ENCODE data around the gene CXCL8.
A peak's percentile ranks its signal among the peaks of the same experiment; 100 is the strongest.

The CXCL8 gene

DNA sequence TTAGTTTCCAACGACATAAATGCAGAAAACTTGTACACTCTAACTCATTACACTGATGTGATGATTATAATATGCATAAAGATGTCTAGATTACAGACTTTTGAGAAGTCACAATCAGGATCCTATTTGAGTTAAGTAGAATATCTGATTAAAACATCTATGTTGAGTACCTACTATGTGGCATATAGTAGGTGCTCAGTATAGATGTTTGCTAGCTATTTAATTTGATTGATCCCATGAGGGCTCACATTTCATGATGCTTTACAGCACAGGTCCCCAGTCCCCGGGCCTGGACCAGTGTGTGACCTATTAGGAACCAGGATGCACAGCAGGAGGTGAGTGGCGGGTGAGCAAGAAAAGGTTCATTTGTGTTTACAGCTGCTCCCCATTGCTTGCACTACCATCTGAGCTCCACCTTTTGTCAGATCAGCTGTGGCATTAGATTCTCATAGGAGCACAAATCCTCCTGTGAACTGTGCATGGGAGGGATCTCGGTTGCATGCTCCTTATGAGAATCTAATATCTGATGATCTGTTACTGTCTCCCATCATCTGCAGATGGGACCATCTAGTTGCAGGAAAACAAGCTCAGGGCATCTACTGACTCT lies 33.0 kb upstream of the CXCL8 start:
- DNase-seq (ENCODE audit: low read depth) = no peak
- H3K4me3 ChIP-seq (replicated peaks; ENCODE audit: low read depth, low read length) = no peak overlapping the region
- no peak for TF ChIP-seq CTCF (IDR thresholded peaks at IDR 0.05; ENCODE audit: low read length, missing control alignments)

GRCh38 chr4:73707918-73708577 lies 32.3 kb upstream of the CXCL8 start:
- TF ChIP-seq CTCF (IDR thresholded peaks at IDR 0.05; ENCODE audit: low read length, missing control alignments) = no peak
- peak overlapping the region; percentile 10 for H3K4me3 ChIP-seq (replicated peaks; ENCODE audit: low read depth, low read length)
- DNase-seq (ENCODE audit: low read depth) = peak; percentile 93

DNA sequence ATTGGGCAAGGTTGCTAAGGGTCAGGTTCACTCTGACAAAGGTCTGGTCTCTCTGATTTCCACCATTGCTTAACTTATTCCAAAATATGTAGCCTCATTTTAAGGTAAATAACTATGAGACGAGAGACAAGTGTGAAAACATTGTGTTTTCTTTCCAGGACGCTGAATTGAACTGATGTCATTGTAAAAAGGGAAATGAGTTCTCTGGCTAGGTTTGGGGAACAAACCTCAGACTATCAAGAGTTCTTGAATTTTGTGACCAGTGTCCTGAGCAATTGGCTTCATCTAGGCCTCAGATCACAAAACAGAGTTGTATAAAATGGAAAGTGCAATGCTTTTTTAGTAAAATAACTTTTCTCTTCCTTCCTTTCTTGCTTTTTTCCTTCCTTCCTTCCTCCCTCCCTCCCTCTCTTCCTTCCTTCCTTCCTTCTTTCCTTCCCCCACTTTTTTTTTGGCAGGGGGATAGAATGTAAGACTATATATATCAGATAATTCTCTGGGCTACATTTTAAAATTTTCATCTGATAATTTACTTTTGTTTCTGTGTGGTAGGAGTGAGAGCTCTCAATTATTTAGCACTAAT lies 30.8 kb upstream of the CXCL8 start:
- no peak overlapping the region for H3K4me3 ChIP-seq (replicated peaks; ENCODE audit: low read depth, low read length)
- no peak for TF ChIP-seq CTCF (IDR thresholded peaks at IDR 0.05; ENCODE audit: low read length, missing control alignments)
- DNase-seq (ENCODE audit: low read depth) = no peak

- TF ChIP-seq CTCF (IDR thresholded peaks at IDR 0.05; ENCODE audit: low read length, missing control alignments) = no peak
- H3K4me3 ChIP-seq (replicated peaks; ENCODE audit: low read depth, low read length) = no peak overlapping the region
- DNase-seq (ENCODE audit: low read depth) = no peak
Measured at GRCh38 chr4:73710094-73710493, 30.3 kb upstream of the CXCL8 start.

GRCh38 chr4:73711989-73712388 lies 28.4 kb upstream of the CXCL8 start:
- no peak for TF ChIP-seq CTCF (IDR thresholded peaks at IDR 0.05; ENCODE audit: low read length, missing control alignments)
- no peak for DNase-seq (ENCODE audit: low read depth)
- H3K4me3 ChIP-seq (replicated peaks; ENCODE audit: low read depth, low read length) = no peak overlapping the region

GRCh38 chr4:73713650-73714049 lies 26.7 kb upstream of the CXCL8 start:
- no peak overlapping the region for H3K4me3 ChIP-seq (replicated peaks; ENCODE audit: low read depth, low read length)
- no peak for DNase-seq (ENCODE audit: low read depth)
- no peak for TF ChIP-seq CTCF (IDR thresholded peaks at IDR 0.05; ENCODE audit: low read length, missing control alignments)

All from fibroblast of pulmonary artery (primary cell).